Measurements from ENCODE around the gene MYT1. TPM values are rescaled to one million over a fixed set of nuclear protein-coding genes. Genes with fewer than 3 reads are reported as not detected.

MYT1 gene
- total and polyA plus RNA-seq, 9 of the 15 experiments (the other 6 are each of a cell fraction or from before 2014, with no cell fraction given): 0.02 to 0.12 (median 0.06) TPM; not detected in 4

GRCh38 chr20:64192406-64192805 lies 28.2 kb downstream of the MYT1 start:
- Histone ChIP-seq H3K9me1 (ENCODE audit: control insufficient read depth, insufficient read depth, low read length) (no peaks in the 10 kb centered on the region), H4K20me1 (replicated peaks; ENCODE audit: control insufficient read depth, insufficient read depth, low read length) (peaks cover 6% of the 10 kb centered on the region; the same call in 1 of the 2 replicates), H3K79me2 (ENCODE audit: control insufficient read depth, insufficient read depth, low read length) (no peaks in the 10 kb centered on the region), H3K27ac (ENCODE audit: extremely low read depth, low read depth, low read length) (no peak overlapping the region), H3K4me2 (ENCODE audit: insufficient read depth, low read length) (no peak overlapping the region), H3K27me3 (ENCODE audit: control insufficient read depth in 2 of 2, insufficient read depth in 2 of 2, low read length in 2 of 2) (peaks cover 48 to 89% of the 10 kb centered on the region in 2 experiments), H3K9me3 (replicated peaks; ENCODE audit: control insufficient read depth, insufficient read depth, low read depth, low read length) (no peaks in the 10 kb centered on the region), H3K4me3 (no peak overlapping the region), H3K36me3 (ENCODE audit: control insufficient read depth, insufficient read depth, low read length) (no peaks in the 10 kb centered on the region), H3K9ac (ENCODE audit: insufficient read depth in 1 of 2, low read depth in 2 of 2, low read length in 2 of 2) (no peak overlapping the region), H2AFZ (ENCODE audit: low read depth, low read length) (no peak overlapping the region), H3K4me1 (replicated peaks in 1 of 2; ENCODE audit: control insufficient read depth in 2 of 2, insufficient read depth in 2 of 2, low read length in 2 of 2) (no peaks in the 10 kb centered on the region)
- ChIA-PET POLR2A (no interaction called here), CTCF (ENCODE audit: low intra/inter-chr PET ratio) (no interaction called here)
- FAIRE-seq (no peak), DNase-seq (ENCODE audit: extremely low read depth in 1 of 4, low spot score in 3 of 4) (peak in 2 of 4 experiments; percentile 39 to 40), ATAC-seq (no peak)
- 0% methylated on average over 7 of the region's 9 CpGs for WGBS (ENCODE audit: insufficient coverage, low coverage, missing lambda C conversion rate)
- in situ Hi-C loops (cut with MboI) (loop anchor here (5.0 kb wide), 1 partner anchor 65 kb away; the partner anchor contains the start of gene PCMTD2), intact Hi-C loops (cut with micrococcal nuclease) (no loop called here)
- no TSS peak for BruUV-seq (replicated peaks)
- TF ChIP-seq ZNF57 (CRISPR knock-in tag; IDR thresholded peaks at IDR 0.05) (no peak), SIN3A (IDR thresholded peaks at IDR 0.05; ENCODE audit: borderline replicate concordance in 2 of 2, control insufficient read depth in 1 of 2, low read depth in 2 of 2, low read length in 2 of 2) (peak in 1 of 2 experiments; percentile 28; a peak in 1 of 4 replicates), ZBTB7A (IDR thresholded peaks at IDR 0.05; ENCODE audit: borderline replicate concordance, control insufficient read depth, low read depth, low read length) (peak; percentile 73; the same call in 1 of the 2 replicates), MIER1 (IDR thresholded peaks at IDR 0.05; ENCODE audit: low read depth) (peak; percentile 91), NONO (IDR thresholded peaks at IDR 0.05; ENCODE audit: low read depth in 2 of 2, low read length in 1 of 2) (no peak), BCOR (IDR thresholded peaks at IDR 0.05) (no peak), MNT (conservative IDR thresholded peaks at IDR 0.05) (peak in 1 of 2 experiments; percentile 30; a peak in 1 of 4 replicates), ZNF263 (CRISPR knock-in tag; IDR thresholded peaks at IDR 0.05; ENCODE audit: borderline replicate concordance) (0 out of 2 replicates have a peak, but pooled peaks have one; percentile 19), EHMT2 (IDR thresholded peaks at IDR 0.05) (peak; percentile 95), SNAPC5 (CRISPR knock-in tag; IDR thresholded peaks at IDR 0.05) (no peak), REST (IDR thresholded peaks at IDR 0.05; ENCODE audit: borderline replicate concordance) (peak; percentile 96), REST (CRISPR knock-in tag; IDR thresholded peaks at IDR 0.05; ENCODE audit: low read depth) (peak; percentile 83; the same call in 1 of the 2 replicates), MECOM (CRISPR knock-in tag; IDR thresholded peaks at IDR 0.05) (no peak)
